Colonic mucosa (tissue), 4 donors: Measurements from ENCODE around the gene DNAJB11. TPM values are rescaled to one million over a fixed set of nuclear protein-coding genes. Genes with fewer than 3 reads are reported as not detected.
"Not testable (repeated sequence)": the region's sequence is repeated elsewhere in the genome, so short reads cannot be mapped to it uniquely, and the experiment has no call there.

Experiments
- DNase-seq: peaks from one replicate; pipeline ENCODE4 v3.0.0-alpha.2; 2020
- H3K27ac ChIP-seq: fragments of 200-600 bp; one replicate; pipeline ENCODE4 v1.8.0; 2021
- H3K27me3 ChIP-seq: fragments of 200-600 bp; one replicate; pipeline ENCODE4 v1.8.0; 2021
- H3K36me3 ChIP-seq: fragments of 200-600 bp; one replicate; pipeline ENCODE4 v1.8.0; 2021
- H3K4me1 ChIP-seq: fragments of 200-600 bp; one replicate; pipeline ENCODE4 v1.8.0; 2021; ENCODE audit warnings: mild to moderate bottlenecking
- H3K4me3 ChIP-seq: fragments of 200-600 bp; one replicate; pipeline ENCODE4 v1.8.0; 2021
- H3K9ac ChIP-seq, 2 donors: one replicate each; pipeline ENCODE4 v1.7.0; 2013; ENCODE audit warnings: control low read depth in 2 of 2, low read depth in 2 of 2, low read length in 2 of 2
- H3K9me3 ChIP-seq: fragments of 200-600 bp; one replicate; pipeline ENCODE4 v1.8.0; 2021
- intact Hi-C: fragments of 100-400 bp; cut with DNase I; formaldehyde crosslinking; loops from one replicate; pipeline ENCODE4 v1.14.1; 2022
- total RNA-seq, 2 donors: library from RNA; stranded (reverse); fragmentation: NEBNext Ultra II Directional in 1 of 2; extraction: Animal tissue kit (Norgen Biotek cat#: 25700) in 1 of 2; gene quantifications; one replicate each; pipeline ENCODE4 v1.2.1, GENCODE V29; 2021
- TF ChIP-seq, protein P1 (sequence below): fragments of 200-600 bp; IDR thresholded peaks from one replicate; pipeline ENCODE4 v1.8.0; 2022; ENCODE audit warnings: antibody characterized with exemption, mild to moderate bottlenecking
- donor health status: healthy.
- donor health status: DM: no; HTN: no; CAD: no.
- donor health status: DM: no; HTN: no; CAD: no.

DNAJB11 gene
- total RNA-seq, 2 donors from 2014 or later: 54.7 to 72.5 TPM

DNA sequence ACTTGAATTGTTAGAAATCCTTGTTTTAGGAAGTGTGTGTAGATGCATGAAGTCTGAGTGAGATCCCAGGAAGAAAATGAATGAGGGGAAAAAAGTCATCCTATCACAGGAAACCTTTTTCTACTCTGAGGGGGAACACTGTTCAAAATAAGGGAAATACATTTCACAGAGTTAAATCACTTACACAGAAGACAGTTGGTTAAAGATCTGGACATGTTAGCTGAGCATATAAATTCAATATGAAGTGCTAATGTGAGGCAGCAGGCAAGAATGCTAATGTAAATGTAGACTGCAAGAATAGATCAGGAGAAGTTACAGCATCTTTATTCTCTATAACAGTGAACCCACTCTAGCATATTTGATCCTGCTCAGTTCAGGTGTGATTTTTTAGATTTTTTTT, 5.9 kb upstream of the DNAJB11 start:
- Histone ChIP-seq H3K4me3 (no peak overlapping the region), H3K9me3 (no peaks in the 10 kb centered on the region), H3K27ac (no peak overlapping the region), H3K9ac (no peak overlapping the region), H3K36me3 (no peaks in the 10 kb centered on the region), H3K4me1 (no peaks in the 10 kb centered on the region), H3K27me3 (no peaks in the 10 kb centered on the region)
- intact Hi-C loops: no loop called here
- no peak for DNase-seq
- TF ChIP-seq, protein P1, sequence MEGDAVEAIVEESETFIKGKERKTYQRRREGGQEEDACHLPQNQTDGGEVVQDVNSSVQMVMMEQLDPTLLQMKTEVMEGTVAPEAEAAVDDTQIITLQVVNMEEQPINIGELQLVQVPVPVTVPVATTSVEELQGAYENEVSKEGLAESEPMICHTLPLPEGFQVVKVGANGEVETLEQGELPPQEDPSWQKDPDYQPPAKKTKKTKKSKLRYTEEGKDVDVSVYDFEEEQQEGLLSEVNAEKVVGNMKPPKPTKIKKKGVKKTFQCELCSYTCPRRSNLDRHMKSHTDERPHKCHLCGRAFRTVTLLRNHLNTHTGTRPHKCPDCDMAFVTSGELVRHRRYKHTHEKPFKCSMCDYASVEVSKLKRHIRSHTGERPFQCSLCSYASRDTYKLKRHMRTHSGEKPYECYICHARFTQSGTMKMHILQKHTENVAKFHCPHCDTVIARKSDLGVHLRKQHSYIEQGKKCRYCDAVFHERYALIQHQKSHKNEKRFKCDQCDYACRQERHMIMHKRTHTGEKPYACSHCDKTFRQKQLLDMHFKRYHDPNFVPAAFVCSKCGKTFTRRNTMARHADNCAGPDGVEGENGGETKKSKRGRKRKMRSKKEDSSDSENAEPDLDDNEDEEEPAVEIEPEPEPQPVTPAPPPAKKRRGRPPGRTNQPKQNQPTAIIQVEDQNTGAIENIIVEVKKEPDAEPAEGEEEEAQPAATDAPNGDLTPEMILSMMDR: no peak

DNA sequence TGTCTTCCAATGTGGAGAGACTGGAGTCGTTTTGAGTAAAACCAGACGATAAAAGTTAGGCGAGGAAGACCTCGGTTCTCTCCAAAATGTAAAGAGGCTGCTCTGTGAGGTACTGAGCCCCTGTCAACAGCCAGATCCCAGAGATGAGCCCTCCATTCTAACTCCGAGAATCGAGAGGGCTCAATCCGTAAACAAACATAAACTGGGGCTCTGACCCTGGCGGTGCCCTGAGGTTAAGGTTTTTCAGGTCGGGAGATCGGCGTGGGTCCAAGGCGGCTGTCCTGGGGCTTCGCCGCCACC, 3.8 kb upstream of the DNAJB11 start:
- Histone ChIP-seq H3K4me1 (peaks cover 6% of the 10 kb centered on the region), H3K9me3 (no peaks in the 10 kb centered on the region), H3K4me3 (peak overlapping the region; percentile 61), H3K36me3 (no peaks in the 10 kb centered on the region), H3K27ac (peak overlapping the region; percentile 81), H3K27me3 (no peaks in the 10 kb centered on the region), H3K9ac (peak overlapping the region; percentile 96 to 98)
- TF ChIP-seq, protein P1: no peak
- intact Hi-C loops: loop anchor here (5.0 kb wide), 1 partner anchor 216 kb away; the partner anchor contains the start of gene EIF4A2
- no peak for DNase-seq

DNA sequence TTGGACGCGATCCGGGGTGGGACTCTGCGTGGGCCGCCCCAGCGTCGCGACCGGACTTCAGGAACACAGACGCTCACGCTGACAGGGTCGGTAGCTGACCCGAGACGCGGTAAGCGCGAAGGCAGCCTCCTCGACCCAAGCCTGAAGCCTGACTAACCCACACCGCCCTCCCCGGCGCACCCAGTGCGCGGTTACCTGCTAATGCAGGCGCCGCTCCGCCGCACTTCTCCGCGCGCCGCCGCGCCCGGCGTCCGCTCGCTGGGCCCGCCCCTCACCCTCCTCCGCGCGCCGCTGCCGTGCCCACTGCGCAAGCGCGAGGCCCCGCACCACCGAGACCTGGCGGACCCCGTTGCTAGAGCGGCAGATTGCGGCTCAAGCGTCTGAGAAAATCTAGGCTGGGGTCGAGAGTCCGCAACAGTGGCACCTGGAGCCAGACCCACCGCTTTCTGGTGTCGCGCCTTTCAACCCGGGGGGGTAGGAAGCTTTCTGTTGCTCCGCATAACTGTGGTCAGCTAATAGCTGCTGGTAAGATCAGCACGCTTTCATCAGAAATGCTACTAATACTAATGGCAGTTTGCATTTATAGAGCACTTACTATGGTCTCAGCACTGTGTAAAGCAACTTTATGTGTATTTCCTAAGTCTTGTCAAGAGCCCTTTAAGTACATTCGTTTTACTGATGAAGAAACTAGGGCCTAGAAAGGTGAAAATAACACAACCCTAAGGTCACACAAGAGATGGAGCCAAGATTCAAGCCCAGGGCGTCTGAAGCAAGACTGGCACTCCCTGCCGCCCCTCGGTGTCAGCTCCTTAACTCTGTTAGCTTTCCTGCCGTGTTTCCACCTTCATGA, 3.2 kb upstream of the DNAJB11 start, which contains the start of gene TBCCD1:
TBCCD1 (minus strand) TSS at position 268 of the 850 bp plus-strand sequence. CDS start 3,010 bp downstream, outside the sequence.
- Histone ChIP-seq H3K27me3 (no peaks in the 10 kb centered on the region), H3K4me1 (peaks cover 7% of the 10 kb centered on the region), H3K4me3 (peak within 1 kb of the TSS; percentile 61), H3K9ac (peak within 1 kb of the TSS; percentile 96 to 98), H3K36me3 (no peaks in the 10 kb centered on the region), H3K9me3 (no peaks in the 10 kb centered on the region), H3K27ac (peak within 1 kb of the TSS; percentile 81)
- intact Hi-C loops: loop anchor here (5.0 kb wide), 1 partner anchor 215 kb away; the partner anchor contains the start of gene EIF4A2
- peak; percentile 94 for DNase-seq
- TF ChIP-seq, protein P1: no peak

DNA sequence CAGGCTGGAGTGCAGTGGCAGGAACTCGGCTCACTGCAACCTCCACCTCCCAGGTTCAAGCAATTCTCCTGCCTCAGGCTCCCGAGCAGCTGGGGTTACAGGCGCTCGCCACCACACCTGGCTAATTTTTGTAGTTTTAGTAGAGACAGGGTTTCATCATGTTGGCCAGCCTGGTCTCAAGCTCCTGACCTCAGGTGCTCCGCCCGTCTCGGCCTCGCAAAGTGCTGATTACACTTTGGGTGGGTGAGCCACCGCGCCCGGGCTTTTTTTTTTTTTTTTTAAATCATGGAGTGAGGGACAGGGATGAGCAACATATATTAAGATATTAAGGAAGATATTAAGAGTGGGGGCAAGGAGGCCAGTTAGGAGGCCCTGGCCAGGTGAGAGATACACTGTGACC, 1.2 kb upstream of the DNAJB11 start:
- DNase-seq: peak; percentile 30
- H3K27me3 ChIP-seq, H3K9me3 ChIP-seq, H3K27ac ChIP-seq, H3K36me3 ChIP-seq: not testable (repeated sequence)
- intact Hi-C loops: loop anchor here (5.0 kb wide), 1 partner anchor 213 kb away; the partner anchor contains the start of gene EIF4A2
- Histone ChIP-seq H3K4me3 (peak overlapping the region; percentile 62), H3K4me1 (peaks cover 12% of the 10 kb centered on the region), H3K9ac (peak overlapping the region; percentile 49 to 96)

DNA sequence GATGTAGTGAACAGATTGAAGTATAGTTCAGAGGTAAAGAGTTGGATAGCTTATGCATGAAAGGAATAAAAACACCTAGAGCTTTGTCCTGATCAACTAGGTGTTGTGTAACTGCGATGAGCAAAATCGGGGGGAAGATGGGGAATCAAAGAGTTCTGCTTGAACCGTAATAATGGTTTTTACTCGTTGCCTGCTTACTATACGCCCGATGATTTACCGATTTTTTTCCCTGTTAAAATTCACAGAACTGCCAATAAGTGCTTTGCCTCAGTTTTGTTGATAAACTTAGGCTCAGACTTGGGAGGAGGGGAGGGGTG, 783 bp upstream of the DNAJB11 start:
- peak overlapping the region; percentile 62 for H3K4me3 ChIP-seq
- peak overlapping the region; percentile 66 for H3K27ac ChIP-seq
- intact Hi-C loops: loop anchor here (5.0 kb wide), 1 partner anchor 213 kb away; the partner anchor contains the start of gene EIF4A2
- H3K27me3 ChIP-seq: no peaks in the 10 kb centered on the region
- H3K4me1 ChIP-seq: peaks cover 12% of the 10 kb centered on the region
- no peaks in the 10 kb centered on the region for H3K9me3 ChIP-seq
- DNase-seq: no peak
- H3K36me3 ChIP-seq: no peaks in the 10 kb centered on the region
- TF ChIP-seq, protein P1: no peak
- peak overlapping the region; percentile 49 to 96 for H3K9ac ChIP-seq
